HCT116 (cell line): ENCODE data around the gene SRPRA. TPM values are rescaled to one million over a fixed set of nuclear protein-coding genes. Genes with fewer than 3 reads are reported as not detected.

Source experiments
- ATAC-seq: fragments of 200-7000 bp; cut with Tn5 transposase; 2 replicates; pipeline ENCODE4 v1.9.1; 2020; ENCODE audit warnings: mild to moderate bottlenecking, moderate library complexity
- BruUV-seq: library from RNA; stranded (reverse); fragments of 400-500 nt; replicated peaks from 2 replicates; lab custom pipeline; 2021; lab: Mats Ljungman, UMichigan
- CTCF ChIA-PET: fragments of 300-600 bp; sonication (Branson Sonifier 250); formaldehyde crosslinking; loops from one replicate; lab custom pipeline; 2021; ENCODE audit warnings: antibody characterized with exemption; lab: Charles Lee
- POLR2A ChIA-PET: fragments of 300-600, 350-600 bp; sonication (Branson Sonifier 250); formaldehyde crosslinking; loops from one replicate; lab custom pipeline; 2021; ENCODE audit warnings: antibody characterized with exemption; lab: Charles Lee
- RAD21 ChIA-PET, 2 experiments: fragments of 300-600 bp; sonication (Branson Sonifier 250); formaldehyde crosslinking; loops; one replicate each; lab custom pipeline; 2023; ENCODE audit warnings: low total read pairs in 2 of 2; ENCODE audit not compliant: uncharacterized antibody in 2 of 2, unreplicated experiment in 2 of 2, low non-redundant PET in 1 of 2; lab: Charles Lee
- DNase-seq: peaks from one replicate; pipeline ENCODE4 v3.0.0-alpha.2; 2010; ENCODE audit warnings: low read depth, low spot score
- H2AFZ ChIP-seq: fragments of 200-600 bp; shearing (Covaris generic), sonication (generic); 2 replicates; pipeline ENCODE4 v1.6.1; 2017; ENCODE audit warnings: low read depth, mixed run types, mixed read lengths, antibody characterized with exemption, low read length; ENCODE audit not compliant: poor library complexity, severe bottlenecking
- H3K27ac ChIP-seq: 2 replicates; pipeline ENCODE4 v1.5.1; 2012; ENCODE audit warnings: low read depth, low read length
- H3K27me3 ChIP-seq: fragments of 200-600 bp; sonication (generic); 2 replicates; pipeline ENCODE4 v1.6.1; 2016; ENCODE audit warnings: mixed run types, low read length, mixed read lengths; ENCODE audit not compliant: insufficient read depth
- H3K36me3 ChIP-seq, 2 experiments: fragments of 200-500 bp in 1 of 2; fragments of 200-600 bp in 1 of 2; sonication (Bioruptor generic) in 1 of 2; sonication (generic) in 1 of 2; 2 replicates each; pipeline versions ENCODE4 v1.5.1 to v1.6.1; 2014 to 2016; ENCODE audit warnings: low read length in 2 of 2, inconsistent platforms in 1 of 2, mixed read lengths in 1 of 2, mixed run types in 1 of 2; ENCODE audit not compliant: insufficient read depth in 2 of 2, control insufficient read depth in 1 of 2
- H3K4me1 ChIP-seq, 2 experiments: fragments of 200-600 bp in 1 of 2; sonication (generic) in 1 of 2; 2 replicates each; pipeline versions ENCODE4 v1.5.1 to v1.6.1; 2012 to 2017; ENCODE audit warnings: low read length in 2 of 2, inconsistent platforms in 1 of 2, mild to moderate bottlenecking in 1 of 2, mixed read lengths in 1 of 2, mixed run types in 1 of 2, moderate library complexity in 1 of 2; ENCODE audit not compliant: insufficient read depth in 2 of 2, control insufficient read depth in 1 of 2
- H3K4me2 ChIP-seq: fragments of 200-600 bp; sonication (generic); 2 replicates; pipeline ENCODE4 v1.6.1; 2017; ENCODE audit warnings: mixed run types, low read length, mixed read lengths
- H3K4me3 ChIP-seq, 2 experiments: fragments of 200-600 bp in 1 of 2; sonication (generic) in 1 of 2; replicated peaks in 1 of 2; 2 replicates each; pipeline ENCODE4 v1.5.1; 2011 to 2016; ENCODE audit warnings: low read length in 2 of 2, control low read depth in 1 of 2, low read depth in 1 of 2, mild to moderate bottlenecking in 1 of 2, mixed read lengths in 1 of 2, mixed run types in 1 of 2
- H3K79me2 ChIP-seq: fragments of 200-600 bp; sonication (generic); 2 replicates; pipeline ENCODE4 v1.6.1; 2017; ENCODE audit warnings: mild to moderate bottlenecking, mixed run types, low read length, moderate library complexity, mixed read lengths; ENCODE audit not compliant: insufficient read depth
- H3K9ac ChIP-seq: fragments of 200-600 bp; sonication (generic); 2 replicates; pipeline ENCODE4 v1.6.1; 2016; ENCODE audit warnings: low read length, mixed read lengths
- H3K9me2 ChIP-seq: fragments of 200-600 bp; sonication (generic), shearing (Covaris generic); 2 replicates; pipeline ENCODE4 v1.6.1; 2017; ENCODE audit warnings: mixed run types, mild to moderate bottlenecking, moderate library complexity; ENCODE audit not compliant: insufficient read depth
- H3K9me3 ChIP-seq, 2 experiments: fragments of 200-500 bp in 1 of 2; fragments of 200-600 bp in 1 of 2; sonication (Bioruptor generic) in 1 of 2; sonication (generic) in 1 of 2; 2 replicates each; pipeline ENCODE4 v1.6.1; 2014 to 2017; ENCODE audit warnings: low read length in 2 of 2, mixed read lengths in 2 of 2, inconsistent platforms in 1 of 2, low read depth in 1 of 2, mild to moderate bottlenecking in 1 of 2, mixed run types in 1 of 2, moderate library complexity in 1 of 2; ENCODE audit not compliant: control insufficient read depth in 1 of 2, insufficient read depth in 1 of 2
- H4K20me1 ChIP-seq: fragments of 200-600 bp; sonication (generic), shearing (Covaris generic); 2 replicates; pipeline ENCODE4 v1.6.1; 2017; ENCODE audit warnings: mixed run types, mild to moderate bottlenecking, moderate library complexity; ENCODE audit not compliant: insufficient read depth
- CBX3 ChIP-seq: IDR thresholded peaks from 2 replicates; pipeline ENCODE4 v1.6.1; 2012; ENCODE audit warnings: low read depth
- EGR1 ChIP-seq: IDR thresholded peaks from 2 replicates; pipeline ENCODE4 v1.6.1; 2012; ENCODE audit warnings: low read depth
- FOSL1 ChIP-seq: IDR thresholded peaks from 2 replicates; pipeline ENCODE4 v1.6.1; 2012; ENCODE audit warnings: low read depth
- POLR2A ChIP-seq: IDR thresholded peaks from 2 replicates; pipeline ENCODE4 v1.7.0; 2011; ENCODE audit warnings: borderline replicate concordance; ENCODE audit not compliant: insufficient read depth, insufficient read length; ENCODE audit errors: extremely low read depth
- POLR2AphosphoS5 ChIP-seq: IDR thresholded peaks from 2 replicates; pipeline ENCODE4 v1.6.1; 2011; ENCODE audit warnings: mild to moderate bottlenecking, low read depth, low read length, moderate library complexity
- RAD21 ChIP-seq: IDR thresholded peaks from 2 replicates; pipeline ENCODE4 v1.6.1; 2012; ENCODE audit warnings: low read depth, mild to moderate bottlenecking
- SIN3A ChIP-seq: IDR thresholded peaks from 2 replicates; pipeline ENCODE4 v1.6.1; 2012; ENCODE audit warnings: low read depth
- SP1 ChIP-seq: IDR thresholded peaks from 2 replicates; pipeline ENCODE4 v1.6.1; 2012; ENCODE audit warnings: low read depth
- SRF ChIP-seq: IDR thresholded peaks from 2 replicates; pipeline ENCODE4 v1.6.1; 2012; ENCODE audit warnings: low read depth
- TCF7L2 ChIP-seq: IDR thresholded peaks from 2 replicates; pipeline ENCODE4 v1.7.0; 2011; ENCODE audit warnings: borderline replicate concordance, inconsistent platforms; ENCODE audit not compliant: insufficient read depth, insufficient read length; ENCODE audit errors: extremely low read depth
- YY1 ChIP-seq: IDR thresholded peaks from 2 replicates; pipeline ENCODE4 v1.6.1; 2011; ENCODE audit warnings: low read length, low read depth, moderate library complexity, mild to moderate bottlenecking; ENCODE audit not compliant: insufficient replicate concordance; ENCODE audit errors: extremely low read depth
- ZBTB33 ChIP-seq: IDR thresholded peaks from 2 replicates; pipeline ENCODE4 v1.6.1; 2011; ENCODE audit warnings: mild to moderate bottlenecking, low read length, moderate library complexity; ENCODE audit not compliant: insufficient replicate concordance; ENCODE audit errors: extremely low read depth
- ZFX ChIP-seq: fragments of 450-650 bp; IDR thresholded peaks from 2 replicates; pipeline ENCODE4 v1.6.1; 2017
- ZNF274 ChIP-seq: fragments of 200-500 bp; sonication (Bioruptor generic); IDR thresholded peaks from 2 replicates; pipeline ENCODE4 v1.6.1; 2014; ENCODE audit warnings: mild to moderate bottlenecking, low read depth, low read length, inconsistent platforms
- intact Hi-C: fragments of 100-400 bp; cut with micrococcal nuclease; formaldehyde crosslinking; loops from 2 replicates; pipeline ENCODE4 v1.10.0; 2022
- total RNA-seq: library from RNA; stranded (reverse); gene quantifications from one replicate; pipeline ENCODE4 v1.2.1, GENCODE V29; 2021; ENCODE audit not compliant: unreplicated experiment
- TF ChIP-seq, protein P1 (sequence below): IDR thresholded peaks from 2 replicates; pipeline ENCODE4 v1.6.1; 2012

SRPRA gene
- total RNA-seq, 1 experiment from 2014 or later, result 74.5 TPM

GRCh38 chr11:126303623-126304456, 35.1 kb upstream of the SRPRA start, which contains the start of gene DCPS:
Gene DCPS (plus strand): TSS chr11:126304060. CDS start chr11:126304081, 21 bp downstream.
- CTCF ChIA-PET, result interaction anchor here (0.7 to 1.0 kb wide), 2 partner anchors 137 to 177 kb away, joined by 3 to 7 read pairs; no protein-coding TSS in a partner anchor
- Histone ChIP-seq H3K9ac (peak within 1 kb of the TSS; percentile 94), H3K9me2 (no peaks in the 10 kb centered on the region), H3K4me2 (peak within 1 kb of the TSS; percentile 86), H3K79me2 (peaks cover 16% of the 10 kb centered on the region), H3K4me3 (peak within 1 kb of the TSS; percentile 78 to 80), H3K4me1 (peaks cover 11 to 20% of the 10 kb centered on the region in 2 experiments; a peak in 2 of 4 replicates), H4K20me1 (no peaks in the 10 kb centered on the region), H3K36me3 (no peaks in the 10 kb centered on the region), H3K27ac (peak within 1 kb of the TSS; percentile 92), H3K27me3 (no peaks in the 10 kb centered on the region), H2AFZ (peak within 1 kb of the TSS; percentile 83), H3K9me3 (no peaks in the 10 kb centered on the region)
- TF ChIP-seq TCF7L2 (peak; percentile 55), CBX3 (peak; percentile 56; the same call in 1 of the 2 replicates), SRF (no peak; the same call in 1 of the 2 replicates), EGR1 (0 out of 2 replicates have a peak, but pooled peaks have one; percentile 54), POLR2A (peak; percentile 97), ZBTB33 (peak; percentile 12), ZFX (peak; percentile 99), FOSL1 (peak; percentile 34; the same call in 1 of the 2 replicates), SP1 (peak; percentile 59; the same call in 1 of the 2 replicates), ZNF274 (no peak), POLR2AphosphoS5 (peak; percentile 97), SIN3A (peak; percentile 83), RAD21 (no peak), YY1 (peak; percentile 92)
- TF ChIP-seq, protein P1, sequence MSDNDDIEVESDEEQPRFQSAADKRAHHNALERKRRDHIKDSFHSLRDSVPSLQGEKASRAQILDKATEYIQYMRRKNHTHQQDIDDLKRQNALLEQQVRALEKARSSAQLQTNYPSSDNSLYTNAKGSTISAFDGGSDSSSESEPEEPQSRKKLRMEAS, result peak; percentile 86
- no TSS peak for BruUV-seq
- intact Hi-C loops, result no loop called here
- POLR2A ChIA-PET, result interaction anchor here (0.5 to 1.0 kb wide), 2 partner anchors 20 to 123 kb away, joined by 3 read pairs; no protein-coding TSS in a partner anchor
- RAD21 ChIA-PET, result no interaction called here
- ATAC-seq (peak; percentile 96), DNase-seq (peak; percentile 79)
